GM21619 (cell line): Measurements from ENCODE around the gene CCDC54.
"Not testable (repeated sequence)": the region's sequence is repeated elsewhere in the genome, so short reads cannot be mapped to it uniquely, and the experiment has no call there.

Experiments
- ATAC-seq: cut with Tn5 transposase; IDR thresholded peaks from one replicate; pipeline ENCODE4 v1.9.1; 2021; ENCODE audit not compliant: unreplicated experiment

CCDC54 gene

DNA sequence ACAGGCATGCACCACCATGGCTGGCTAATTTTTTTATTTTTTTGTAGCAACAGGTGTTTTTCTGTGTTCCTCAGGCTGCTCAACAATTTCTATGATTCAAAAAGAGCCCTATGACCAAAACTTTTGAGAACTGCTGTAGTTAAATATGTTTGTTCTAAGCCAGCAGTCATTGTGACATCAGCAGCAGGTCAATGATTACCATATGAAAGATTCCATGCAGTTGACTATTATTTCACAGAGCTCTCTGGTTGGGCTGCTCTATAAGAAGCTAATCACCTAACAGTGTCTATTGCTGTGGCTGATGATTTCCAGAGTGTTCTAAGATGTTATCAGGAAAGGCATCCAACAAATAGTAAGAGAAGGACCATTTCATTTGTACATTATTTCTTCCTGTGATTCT is at the start of gene CCDC54:
Gene CCDC54 (plus strand): TSS at position 289 of the 400 bp plus-strand sequence. CDS start 149 bp downstream, outside the sequence.
- no peak for ATAC-seq

DNA sequence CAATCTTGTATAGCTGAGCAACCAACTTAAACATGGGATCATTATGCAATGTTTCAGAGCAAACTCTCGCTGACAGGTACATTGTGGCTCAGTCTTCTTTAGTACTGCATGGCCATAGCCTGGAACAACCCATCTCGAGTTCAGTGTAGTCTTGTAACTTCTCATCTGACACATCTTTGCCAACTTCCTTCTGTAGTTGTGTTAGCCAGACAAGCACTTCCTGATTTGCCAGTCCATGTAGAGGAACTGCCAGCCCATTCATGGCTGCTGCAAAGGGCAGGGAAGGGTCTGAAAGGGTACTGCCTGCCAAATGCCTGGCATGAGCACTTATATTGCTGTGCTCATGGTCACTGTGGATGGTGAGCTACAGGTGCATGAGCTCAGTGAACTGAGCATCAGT is 49.2 kb upstream of the CCDC54 start:
- no peak for ATAC-seq

GRCh38 chr3:107329088-107329487 is 48.2 kb upstream of the CCDC54 start:
- no peak for ATAC-seq

DNA sequence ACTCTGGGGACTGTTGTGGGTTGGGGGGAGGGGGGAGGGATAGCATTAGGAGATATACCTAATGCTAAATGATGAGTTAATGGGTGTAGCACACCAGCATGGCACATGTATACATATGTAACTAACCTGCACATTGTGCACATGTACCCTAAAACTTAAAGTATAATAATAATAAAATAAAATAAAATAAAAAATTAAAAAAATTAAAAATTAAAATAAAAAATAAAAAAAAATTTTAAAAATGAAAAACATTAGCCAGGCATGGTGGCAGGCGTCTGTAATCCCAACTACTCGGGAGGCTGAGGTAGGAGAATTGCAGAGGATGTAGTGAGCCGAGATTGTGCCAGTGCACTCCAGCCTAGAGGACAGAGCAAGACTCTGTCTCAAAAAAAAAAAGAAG is 37.5 kb upstream of the CCDC54 start:
- not testable (repeated sequence) for ATAC-seq

- ATAC-seq = no peak
These were observed 32.5 kb upstream of the CCDC54 start for GRCh38 chr3:107344722-107345121.

DNA sequence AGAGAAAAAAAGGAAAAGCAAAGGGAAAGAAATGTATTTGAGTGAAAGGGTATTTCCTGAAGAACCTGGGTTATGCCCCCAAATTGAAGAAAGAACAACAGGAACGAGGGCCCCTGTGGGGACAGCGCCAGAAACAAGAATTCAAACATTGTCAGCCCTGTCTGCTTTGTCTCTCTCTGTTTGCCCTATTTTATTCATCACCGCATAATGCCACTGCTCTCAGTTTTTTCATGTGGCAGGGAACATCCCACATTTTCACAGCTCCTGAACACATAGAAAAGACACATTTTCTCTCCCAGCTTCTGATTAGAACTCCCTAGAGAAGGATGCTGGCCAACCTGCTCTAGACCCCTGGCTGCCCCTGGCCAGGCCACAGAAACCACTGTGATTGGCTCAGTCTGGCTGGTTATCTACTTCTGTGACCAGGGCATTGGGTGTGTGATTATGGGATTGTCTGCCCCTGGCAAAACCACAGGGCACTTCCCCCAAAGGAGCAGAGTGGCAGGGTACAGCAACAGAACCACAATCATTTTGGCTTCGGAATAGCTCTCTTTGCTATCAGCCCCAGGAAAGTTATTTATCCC is 31.3 kb upstream of the CCDC54 start:
- no peak for ATAC-seq

DNA sequence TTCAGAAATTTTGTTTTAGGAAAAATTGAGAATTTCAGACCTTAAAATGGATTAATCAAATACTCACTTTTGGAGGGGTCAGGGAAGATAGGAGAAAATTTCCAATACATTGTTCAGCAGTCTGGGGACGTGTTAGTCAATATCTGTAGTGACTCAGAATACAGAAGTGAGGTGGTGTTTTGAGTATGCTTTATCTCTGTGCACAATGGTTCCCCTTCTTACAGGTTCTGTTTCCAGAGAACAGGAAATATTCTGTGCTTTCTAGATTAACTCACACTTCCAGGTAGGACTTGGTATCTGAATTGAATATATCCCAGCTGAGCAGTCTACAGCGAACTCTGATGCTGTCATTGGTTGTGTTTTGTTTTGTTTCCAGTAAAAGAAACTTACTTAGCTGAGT is 30.7 kb upstream of the CCDC54 start:
- ATAC-seq = no peak

DNA sequence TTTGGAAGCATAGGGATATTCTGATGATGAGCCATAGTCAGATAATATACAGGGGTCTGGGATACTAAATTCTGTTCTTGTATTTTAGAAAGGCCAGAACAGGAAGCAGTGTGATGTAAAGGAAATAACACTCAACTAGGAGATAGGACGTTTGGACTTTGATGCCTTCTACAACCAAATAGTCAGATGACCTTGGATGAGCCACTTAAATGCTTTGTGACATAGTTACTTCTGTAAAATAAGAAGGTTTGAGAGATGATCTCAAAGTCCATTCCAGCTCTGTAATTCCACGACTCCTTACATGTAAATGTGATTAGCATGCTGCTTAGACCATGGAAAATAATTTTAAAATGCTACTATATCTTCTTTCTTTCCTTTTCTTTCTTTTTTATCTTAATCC is 29.5 kb upstream of the CCDC54 start:
- ATAC-seq = no peak

GRCh38 chr3:107356706-107357105 is 20.5 kb upstream of the CCDC54 start:
- ATAC-seq = no peak

DNA sequence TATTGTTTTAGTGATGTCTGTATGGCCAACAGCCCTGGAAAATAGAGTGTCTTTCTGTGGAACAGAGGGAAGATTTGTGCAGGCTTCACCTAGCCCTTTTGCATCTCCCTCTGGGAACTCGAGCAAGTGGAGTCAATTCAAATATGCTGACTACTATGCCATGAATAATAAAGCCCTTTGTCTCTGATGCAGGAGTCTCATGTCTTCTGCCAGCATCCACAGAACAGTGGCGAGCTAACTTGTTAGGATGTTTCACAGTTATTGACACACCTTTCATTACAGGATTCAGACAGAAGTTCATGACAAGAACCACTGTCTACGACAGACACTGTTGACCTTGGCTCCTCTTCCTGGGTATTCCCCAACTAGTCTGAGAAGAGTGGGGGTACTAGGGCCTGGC is 15.6 kb upstream of the CCDC54 start:
- no peak for ATAC-seq

DNA sequence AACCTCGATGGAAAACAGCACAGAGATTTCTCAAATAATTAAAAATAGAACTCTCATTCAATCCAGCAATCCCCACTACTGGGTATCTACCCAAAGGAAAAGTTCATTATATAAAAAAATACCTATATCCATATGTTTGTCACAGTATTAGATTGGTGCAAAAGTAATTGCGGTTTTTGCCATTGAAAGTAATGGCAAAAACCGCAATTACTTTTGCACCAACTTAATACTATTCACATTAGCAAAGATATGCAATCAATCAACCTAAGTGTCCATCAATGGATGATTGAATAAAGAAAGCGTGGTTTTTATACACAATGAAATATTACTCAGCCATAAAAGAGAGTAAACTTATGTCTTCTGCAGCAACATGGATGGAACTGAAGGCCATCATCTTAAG is 12.2 kb upstream of the CCDC54 start:
- ATAC-seq = no peak

DNA sequence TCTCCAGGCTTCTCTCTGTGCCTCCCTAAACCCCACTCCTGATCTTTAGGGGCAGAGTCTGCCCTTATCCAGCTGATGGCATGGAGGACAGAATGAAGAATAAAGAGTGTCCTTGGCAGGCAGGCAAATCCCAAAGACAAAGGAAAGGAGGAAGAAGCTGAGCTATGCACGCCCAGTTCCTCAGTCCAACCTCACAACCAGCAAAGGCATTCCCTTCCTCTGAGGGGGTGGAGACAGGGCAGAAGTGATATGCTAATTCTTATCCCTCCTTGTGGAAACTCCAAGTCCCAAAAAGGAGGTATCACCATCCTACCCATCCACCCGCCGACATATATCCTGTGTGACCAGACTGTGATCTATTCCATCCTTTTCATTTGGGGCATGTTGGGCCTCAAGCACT is 10.5 kb upstream of the CCDC54 start:
- ATAC-seq = no peak

DNA sequence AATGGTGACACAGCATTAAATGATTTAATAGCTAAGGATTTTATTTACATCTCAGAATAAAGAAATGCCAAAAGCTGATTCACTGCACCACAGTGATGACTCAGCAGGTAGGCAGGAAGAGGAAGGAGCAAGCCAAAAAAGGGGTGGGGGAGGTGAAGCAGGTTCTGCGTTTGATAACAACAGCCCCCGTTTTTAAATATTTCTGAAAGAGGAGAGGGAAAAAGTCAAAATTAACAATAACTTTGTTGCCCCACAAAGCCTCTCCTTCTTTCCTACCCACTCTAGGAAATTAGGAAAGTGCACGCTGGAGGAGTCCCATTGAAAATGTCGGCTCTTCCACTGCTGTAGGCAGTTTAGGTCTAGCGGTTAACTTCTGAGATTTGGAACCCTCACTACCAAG is 9.9 kb upstream of the CCDC54 start:
- ATAC-seq = no peak

- no peak for ATAC-seq
These were observed 8.4 kb upstream of the CCDC54 start for GRCh38 chr3:107368654-107369398.

GRCh38 chr3:107369791-107370190 is 7.4 kb upstream of the CCDC54 start:
- no peak for ATAC-seq

DNA sequence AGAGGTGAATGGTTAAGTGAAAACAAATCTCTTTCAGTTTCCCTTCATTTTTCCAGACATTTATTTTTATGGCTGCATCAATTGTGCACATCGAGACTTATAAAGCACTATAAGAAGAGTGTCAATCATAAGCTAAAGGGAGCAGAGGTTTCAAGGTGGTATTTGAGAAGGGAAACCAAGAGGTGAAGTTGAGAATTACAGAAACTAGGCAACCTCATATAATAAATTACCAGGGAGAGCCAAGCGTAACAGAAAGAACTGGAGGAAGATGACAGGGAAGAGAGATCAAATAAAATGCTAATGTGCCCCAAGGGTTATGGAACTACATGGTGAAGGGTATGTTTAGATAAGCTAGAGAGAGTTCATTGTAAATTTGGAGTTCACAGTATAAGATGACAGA is 6.3 kb upstream of the CCDC54 start:
- no peak for ATAC-seq

DNA sequence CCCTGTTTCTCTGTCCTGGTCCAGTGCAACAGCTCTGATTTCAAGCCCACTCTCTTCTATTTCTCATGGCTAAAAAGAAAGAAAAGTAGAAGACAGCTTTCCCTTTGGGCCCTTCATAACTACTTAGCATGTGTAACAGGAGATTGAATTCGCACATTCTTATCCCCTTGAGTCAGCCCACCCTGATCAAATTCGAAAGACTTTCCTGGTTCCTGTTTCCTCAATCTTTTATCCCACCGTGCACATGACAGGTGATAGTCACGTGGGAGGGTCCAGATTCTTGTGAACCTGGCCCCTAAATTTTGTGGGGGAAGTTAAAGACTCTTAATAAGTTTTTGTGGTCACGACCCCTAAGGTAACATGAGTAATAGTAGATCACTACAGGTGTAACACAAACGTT is 4.7 kb upstream of the CCDC54 start:
- no peak for ATAC-seq

DNA sequence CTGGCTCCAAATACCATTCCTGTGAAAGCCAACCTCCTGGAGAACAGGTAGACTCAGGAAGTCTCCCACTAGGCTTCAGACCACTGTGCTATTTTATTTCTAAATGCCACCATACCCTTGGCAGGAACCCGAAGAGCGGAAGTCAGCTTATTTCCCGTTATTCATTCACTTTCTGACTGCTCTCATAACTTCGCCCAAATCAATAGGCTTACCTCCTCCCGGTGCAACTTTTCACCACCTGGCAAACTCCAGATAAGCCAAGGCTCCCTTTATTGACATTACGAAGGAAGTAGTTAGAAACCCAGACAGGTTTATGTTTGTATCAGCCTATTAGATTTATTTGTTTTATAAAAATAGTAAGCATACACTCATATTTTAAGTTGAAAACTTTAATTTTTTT is 3.3 kb upstream of the CCDC54 start:
- ATAC-seq = no peak

DNA sequence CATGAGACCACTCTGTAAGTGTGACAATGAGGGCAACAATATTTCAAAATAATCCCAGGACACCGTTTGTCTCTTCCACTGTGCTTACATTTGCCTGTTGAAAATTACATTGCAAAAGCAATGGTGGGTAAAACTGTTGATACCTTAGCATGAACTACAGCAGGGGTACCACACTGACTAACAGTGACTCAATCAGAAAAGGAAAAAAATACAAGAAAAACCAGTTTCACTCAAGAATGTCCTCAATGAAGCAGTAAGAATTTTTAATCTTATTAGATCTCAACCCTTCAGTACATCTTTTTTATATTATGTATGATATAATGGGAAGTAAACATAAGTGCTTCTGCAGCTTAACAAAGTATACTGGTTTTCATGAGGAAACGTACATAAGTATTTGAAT is 1.6 kb upstream of the CCDC54 start:
- no peak for ATAC-seq

- ATAC-seq = no peak
These were observed 5.4 kb downstream of the CCDC54 start for GRCh38 chr3:107382631-107383030.

DNA sequence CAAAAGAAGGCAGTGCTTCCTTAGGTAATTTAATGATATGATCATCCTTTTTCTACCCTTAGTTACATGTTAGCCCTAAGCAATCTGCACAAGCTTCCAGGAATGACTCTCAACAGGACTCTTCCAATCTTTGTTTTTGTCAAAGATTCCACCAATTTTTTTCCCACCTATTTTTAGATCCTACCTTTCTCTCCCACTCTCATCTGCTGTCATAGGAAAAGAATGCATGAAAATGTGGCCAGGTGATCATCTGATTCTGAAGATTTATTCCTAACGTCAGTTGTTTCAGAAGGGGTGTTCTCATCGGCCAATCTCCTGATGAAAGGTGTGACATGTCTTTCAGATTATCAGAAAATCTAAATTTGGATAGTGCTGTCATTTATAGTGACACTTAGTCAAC is 7.2 kb downstream of the CCDC54 start:
- no peak for ATAC-seq

GRCh38 chr3:107384907-107385306 is 7.7 kb downstream of the CCDC54 start:
- no peak for ATAC-seq

DNA sequence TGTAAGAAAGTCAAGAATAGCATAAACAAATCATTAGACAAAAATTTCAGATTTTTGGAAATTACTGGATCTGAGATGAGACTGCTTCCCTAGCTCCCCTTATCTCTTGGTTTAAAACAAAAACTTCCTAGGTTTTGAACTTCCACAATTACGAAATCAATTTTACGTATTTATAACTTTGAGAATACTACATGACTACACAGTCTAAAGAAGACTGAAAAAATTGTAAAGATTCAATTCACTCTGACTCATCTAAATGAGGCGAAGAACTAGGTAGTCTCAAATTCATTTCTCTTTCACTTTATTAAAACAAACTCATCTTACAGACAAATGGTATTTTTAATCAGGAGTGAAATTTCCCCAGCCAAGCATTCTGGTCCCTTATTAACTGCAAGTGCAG is 10.3 kb downstream of the CCDC54 start:
- ATAC-seq = no peak
